Esophagus muscularis mucosa (tissue), 4 donors: ENCODE results near the gene EED. TPM values are rescaled to one million over a fixed set of nuclear protein-coding genes. Genes with fewer than 3 reads are reported as not detected.

ENCODE experiments used
- DNase-seq: peaks from one replicate; pipeline ENCODE4 v3.0.0-alpha.2; 2017; ENCODE audit errors: extremely low spot score
- H3K27ac ChIP-seq, 4 donors: fragments of 200-600 bp; sonication (generic); replicated peaks in 1 of 4; 1 replicate in 3 of 4; 2 replicates in 1 of 4; pipeline ENCODE4 v1.5.1; 2016 to 2019; ENCODE audit warnings: mild to moderate bottlenecking in 1 of 4
- H3K27me3 ChIP-seq, 4 donors: fragments of 200-600 bp; sonication (generic); one replicate each; pipeline versions ENCODE4 v1.5.1 to v1.6.0; 2016 to 2019
- H3K36me3 ChIP-seq, 4 donors: fragments of 200-600 bp; sonication (generic); one replicate each; pipeline ENCODE4 v1.5.1; 2016 to 2019
- H3K4me1 ChIP-seq, 4 donors: fragments of 200-600 bp; sonication (generic); one replicate each; pipeline ENCODE4 v1.5.1; 2016 to 2019
- H3K4me3 ChIP-seq, 4 donors: fragments of 200-600 bp; sonication (generic); 1 replicate in 2 of 4; 2 replicates in 2 of 4; pipeline ENCODE4 v1.5.1; 2016 to 2019; ENCODE audit warnings: mild to moderate bottlenecking in 4 of 4, moderate library complexity in 1 of 4
- H3K9me3 ChIP-seq, 4 donors: fragments of 200-600 bp; sonication (generic); 1 replicate in 3 of 4; 2 replicates in 1 of 4; pipeline ENCODE4 v1.5.1; 2016 to 2019
- CTCF ChIP-seq, 3 experiments: fragments of 200-600 bp in 2 of 3; fragments of 450-650 bp in 1 of 3; sonication (generic) in 2 of 3; IDR thresholded peaks; one replicate each; pipeline ENCODE4 v1.5.1; 2017 to 2019; ENCODE audit warnings: antibody characterized with exemption in 3 of 3, mild to moderate bottlenecking in 2 of 3, moderate library complexity in 1 of 3
- EP300 ChIP-seq: sonication (generic); formaldehyde crosslinking; IDR thresholded peaks from one replicate; pipeline ENCODE4 v1.6.1; 2017; ENCODE audit warnings: antibody characterized with exemption
- POLR2A ChIP-seq: fragments of 450-650 bp; IDR thresholded peaks from one replicate; pipeline ENCODE4 v1.6.1; 2017; ENCODE audit warnings: antibody characterized with exemption, moderate library complexity, mild to moderate bottlenecking, low read depth
- POLR2AphosphoS5 ChIP-seq, 2 donors: sonication (generic); formaldehyde crosslinking; IDR thresholded peaks; one replicate each; pipeline ENCODE4 v1.6.1; 2017; ENCODE audit warnings: antibody characterized with exemption in 2 of 2
- WGBS: methylation state at CpG from one replicate; pipeline ENCODE4 v1.1.5; 2018; 5-methylcytosine and 5-hydroxymethylcytosine counted together
- intact Hi-C: fragments of 100-400 bp; cut with DNase I; formaldehyde crosslinking; loops from one replicate; pipeline ENCODE4 v1.15.1; 2023
- total RNA-seq, 4 donors: library from RNA; depleted of rRNA; stranded (reverse); fragments of >200 nt; gene quantifications; one replicate each; pipeline versions ENCODE4 v1.1.0 to v1.2.1, GENCODE V29; 2016

EED gene
- total RNA-seq, 4 donors from 2014 or later: 11.1 to 14.7 (median 13.4) TPM

DNA sequence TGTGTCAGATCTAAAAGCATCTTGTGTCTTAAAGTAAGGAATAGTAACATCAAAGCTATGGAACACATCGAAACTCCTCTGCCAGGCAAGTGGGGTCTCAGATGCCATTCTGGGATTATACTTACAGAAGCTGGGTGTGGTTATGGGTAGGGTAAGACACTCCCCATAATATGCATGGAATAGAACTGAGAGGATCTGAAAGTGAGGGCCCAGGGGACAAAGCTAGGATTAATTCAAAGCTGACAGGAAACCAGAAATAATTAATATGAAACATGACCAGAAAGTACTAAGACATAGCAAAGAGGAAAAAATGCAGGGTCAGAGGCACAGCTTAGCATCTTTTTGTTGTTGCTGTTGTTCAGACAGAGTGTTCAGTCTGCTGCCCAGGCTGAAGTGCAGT is 40.2 kb upstream of the EED start:
- DNase-seq: no peak
- 95% methylated on average over 1 of the region's 1 CpG for WGBS
- H3K27me3 ChIP-seq: no peaks in the 10 kb centered on the region
- no peak overlapping the region for H3K4me3 ChIP-seq
- intact Hi-C loops: no loop called here
- TF ChIP-seq POLR2AphosphoS5 (IDR thresholded peaks at IDR 0.05): no peak
- no peak overlapping the region for H3K27ac ChIP-seq
- H3K36me3 ChIP-seq: no peaks in the 10 kb centered on the region
- peaks cover 0 to 23% (median 19%) of the 10 kb centered on the region in 4 donors for H3K4me1 ChIP-seq
- H3K9me3 ChIP-seq: no peaks in the 10 kb centered on the region

DNA sequence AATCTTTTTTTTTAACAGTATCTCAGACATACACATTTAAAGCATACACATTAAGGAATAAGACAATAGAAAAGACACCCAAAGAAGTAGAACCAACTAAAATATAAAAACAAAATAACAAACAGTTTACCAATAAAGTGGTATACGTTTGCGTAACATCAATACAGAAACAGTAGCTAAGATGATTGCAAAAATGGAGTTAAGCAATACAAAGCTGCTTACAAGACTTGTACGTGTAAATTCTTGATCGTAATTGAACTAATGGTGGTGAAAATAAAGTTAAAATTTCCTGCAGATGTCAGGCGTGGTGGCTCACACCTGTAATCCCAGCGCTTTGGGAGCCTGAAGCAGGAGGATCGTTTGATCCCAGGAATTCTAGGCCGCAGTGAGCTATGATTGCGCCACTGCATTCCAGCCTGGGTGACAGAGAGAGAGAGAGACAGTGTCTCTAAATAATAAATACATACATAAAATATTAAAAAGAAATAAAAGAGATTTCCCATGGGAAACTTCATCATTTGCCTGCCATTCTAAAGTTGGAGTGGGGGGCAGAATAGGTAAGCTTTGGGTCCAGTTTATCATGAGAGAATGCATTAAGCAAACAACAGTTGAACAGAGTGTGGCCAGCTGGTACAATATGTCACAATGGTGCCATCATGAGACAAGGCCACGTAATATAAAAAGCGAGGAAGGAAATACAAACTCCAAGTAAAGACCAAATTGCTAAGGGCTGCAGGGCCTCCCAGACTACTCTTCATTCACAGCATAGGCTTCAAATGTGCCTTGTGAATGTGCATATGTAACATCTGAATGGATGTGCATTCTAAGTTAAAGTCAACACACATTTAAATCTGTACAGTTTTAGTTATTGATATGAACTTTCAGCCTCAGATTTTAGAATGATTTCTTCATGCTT is 38.9 kb upstream of the EED start:
- Histone ChIP-seq H3K9me3 (no peaks in the 10 kb centered on the region), H3K27me3 (no peaks in the 10 kb centered on the region), H3K4me1 (peaks cover 0 to 13% (median 10%) of the 10 kb centered on the region in 4 donors), H3K27ac (no peak overlapping the region), H3K4me3 (no peak overlapping the region), H3K36me3 (no peaks in the 10 kb centered on the region)
- DNase-seq: no peak
- intact Hi-C loops: no loop called here
- 85% methylated on average over 11 of the region's 11 CpGs for WGBS
- TF ChIP-seq POLR2A: no peak
- TF ChIP-seq CTCF (IDR thresholded peaks at IDR 0.05): no peak
- TF ChIP-seq POLR2AphosphoS5 (IDR thresholded peaks at IDR 0.05): no peak
- TF ChIP-seq EP300: no peak

DNA sequence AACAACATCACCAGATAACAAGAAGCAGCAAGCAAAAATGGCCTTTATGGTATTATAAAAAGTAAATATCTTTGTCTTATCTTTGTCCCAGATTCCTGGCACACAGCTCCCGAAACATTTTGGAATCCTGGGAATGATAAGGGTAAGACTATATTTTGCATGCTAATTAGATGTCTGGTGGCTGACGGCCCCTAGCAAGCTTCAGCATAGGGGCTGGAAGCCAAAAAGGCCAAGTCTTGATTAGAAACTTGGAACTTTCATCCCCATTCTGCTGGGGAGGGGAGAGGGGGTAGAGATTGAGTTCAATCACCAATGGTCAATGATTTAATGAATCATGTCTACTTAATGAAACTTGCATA is 38.2 kb upstream of the EED start:
- no peak for DNase-seq
- no peak overlapping the region for H3K27ac ChIP-seq
- H3K36me3 ChIP-seq: no peaks in the 10 kb centered on the region
- no peaks in the 10 kb centered on the region for H3K9me3 ChIP-seq
- 80% methylated on average over 2 of the region's 2 CpGs for WGBS
- H3K4me1 ChIP-seq: peaks cover 0 to 13% (median 10%) of the 10 kb centered on the region in 4 donors
- no peaks in the 10 kb centered on the region for H3K27me3 ChIP-seq
- H3K4me3 ChIP-seq: no peak overlapping the region
- intact Hi-C loops: no loop called here
- TF ChIP-seq EP300: no peak
- TF ChIP-seq POLR2A: no peak
- TF ChIP-seq CTCF (IDR thresholded peaks at IDR 0.05): no peak
- no peak for TF ChIP-seq POLR2AphosphoS5 (IDR thresholded peaks at IDR 0.05)

DNA sequence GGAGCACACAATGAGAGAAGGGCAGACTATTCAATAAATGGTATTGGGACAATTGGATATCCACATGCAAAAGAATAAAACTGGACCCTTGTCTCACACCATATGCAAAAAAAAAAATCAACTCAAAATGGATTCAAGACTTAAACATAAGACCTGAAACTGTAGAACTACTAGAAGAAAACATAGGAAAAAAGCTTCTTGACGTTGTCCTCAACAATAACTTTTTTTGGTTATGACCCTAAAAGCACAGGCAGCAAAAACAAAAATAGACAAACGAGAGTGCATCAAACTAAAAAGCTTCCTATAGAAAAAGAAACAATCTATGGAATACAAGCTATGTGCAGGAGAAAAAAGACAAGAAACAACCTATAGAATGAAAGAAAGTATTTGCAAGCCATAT is 37.1 kb upstream of the EED start:
- intact Hi-C loops: no loop called here

DNA sequence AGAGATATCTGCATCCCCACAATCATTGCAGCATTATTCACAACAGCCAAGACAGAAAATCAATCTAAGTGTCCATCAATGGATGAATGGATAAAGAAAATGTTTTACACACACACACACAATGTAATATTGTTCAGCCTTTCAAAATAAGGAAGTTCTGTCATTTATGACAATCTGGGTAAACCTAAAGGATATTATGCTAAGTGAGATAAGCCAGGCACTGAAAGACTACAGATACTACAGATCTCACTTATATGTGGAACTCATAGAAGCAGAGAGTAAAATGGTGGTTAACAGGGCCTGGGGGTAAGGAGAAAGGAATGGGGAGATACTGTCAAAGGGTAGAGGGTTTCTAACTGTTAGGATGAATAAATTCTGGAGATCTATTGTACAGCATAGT is 36.0 kb upstream of the EED start:
- Histone ChIP-seq H3K27me3 (no peaks in the 10 kb centered on the region), H3K27ac (no peak overlapping the region), H3K4me3 (no peak overlapping the region), H3K36me3 (no peaks in the 10 kb centered on the region), H3K9me3 (no peaks in the 10 kb centered on the region), H3K4me1 (no peaks in the 10 kb centered on the region)
- TF ChIP-seq POLR2AphosphoS5 (IDR thresholded peaks at IDR 0.05) (no peak), POLR2A (no peak), CTCF (IDR thresholded peaks at IDR 0.05) (no peak), EP300 (no peak)
- intact Hi-C loops: no loop called here
- DNase-seq: no peak

More for the DNA sequence above, 37.1 kb upstream of the EED start:
- Histone ChIP-seq H3K9me3 (no peaks in the 10 kb centered on the region), H3K27ac (no peak overlapping the region), H3K4me3 (no peak overlapping the region), H3K27me3 (no peaks in the 10 kb centered on the region), H3K36me3 (no peaks in the 10 kb centered on the region), H3K4me1 (peaks cover 0 to 7% (median 5%) of the 10 kb centered on the region in 4 donors)
- WGBS: 95% methylated on average over 2 of the region's 2 CpGs
- DNase-seq: no peak
- TF ChIP-seq POLR2A: no peak
